Activated naive CD8-positive, alpha-beta T cell treated with anti-CD3 and anti-CD28 coated beads, Interleukin-2, amount 50 U/mL, for 24 hours (primary cell): ENCODE measurements around the gene CD151.

Experiments used
- ATAC-seq: fragments of 150-1000 bp; cut with Tn5 transposase; one replicate; pipeline ENCODE4 v1.10.0; 2021
- DNase-seq: peaks from one replicate; pipeline ENCODE4 v3.0.0; 2021
- H3K27ac Mint-ChIP-seq: one replicate; pipeline ENCODE4 v1.8.0; 2021; ENCODE audit warnings: mild to moderate bottlenecking, mixed read lengths
- H3K27me3 Mint-ChIP-seq: one replicate; pipeline ENCODE4 v1.8.0; 2021; ENCODE audit warnings: mixed read lengths
- H3K36me3 Mint-ChIP-seq: one replicate; pipeline ENCODE4 v1.8.0; 2021; ENCODE audit warnings: low read depth, mixed read lengths
- H3K4me1 Mint-ChIP-seq: one replicate; pipeline ENCODE4 v1.8.0; 2021; ENCODE audit warnings: mixed read lengths
- H3K4me3 Mint-ChIP-seq: one replicate; pipeline ENCODE4 v1.8.0; 2021; ENCODE audit warnings: mild to moderate bottlenecking, moderate library complexity, mixed read lengths
- H3K9me3 Mint-ChIP-seq: one replicate; pipeline ENCODE4 v1.8.0; 2021; ENCODE audit warnings: mixed read lengths

CD151 gene

GRCh38 chr11:858053-858761 lies 25.5 kb downstream of the CD151 start:
- no peak overlapping the region for H3K27ac Mint-ChIP-seq
- no peak overlapping the region for H3K4me3 Mint-ChIP-seq
- no peaks in the 10 kb centered on the region for H3K27me3 Mint-ChIP-seq
- DNase-seq (no peak), ATAC-seq (no peak)
- no peaks in the 10 kb centered on the region for H3K36me3 Mint-ChIP-seq
- H3K9me3 Mint-ChIP-seq, result no peaks in the 10 kb centered on the region
- no peaks in the 10 kb centered on the region for H3K4me1 Mint-ChIP-seq

- Mint-ChIP-seq H3K4me3 (no peak overlapping the region), H3K9me3 (no peaks in the 10 kb centered on the region), H3K27ac (no peak overlapping the region), H3K36me3 (no peaks in the 10 kb centered on the region), H3K4me1 (no peaks in the 10 kb centered on the region), H3K27me3 (no peaks in the 10 kb centered on the region)
- no peak for ATAC-seq
- DNase-seq, result no peak
Observed at GRCh38 chr11:858762-859339, 26.1 kb downstream of the CD151 start.

- DNase-seq (no peak), ATAC-seq (no peak)
- H3K36me3 Mint-ChIP-seq, result no peaks in the 10 kb centered on the region
- H3K4me1 Mint-ChIP-seq, result no peaks in the 10 kb centered on the region
- no peaks in the 10 kb centered on the region for H3K9me3 Mint-ChIP-seq
- H3K27me3 Mint-ChIP-seq, result no peaks in the 10 kb centered on the region
- no peak overlapping the region for H3K27ac Mint-ChIP-seq
- H3K4me3 Mint-ChIP-seq, result no peak overlapping the region
Observed at GRCh38 chr11:859394-860131, 26.8 kb downstream of the CD151 start.

GRCh38 chr11:860234-861104 lies 27.7 kb downstream of the CD151 start:
- Mint-ChIP-seq H3K27ac (no peak overlapping the region), H3K27me3 (no peaks in the 10 kb centered on the region), H3K36me3 (no peaks in the 10 kb centered on the region), H3K4me3 (no peak overlapping the region), H3K9me3 (no peaks in the 10 kb centered on the region), H3K4me1 (no peaks in the 10 kb centered on the region)
- ATAC-seq (no peak), DNase-seq (no peak)

- Mint-ChIP-seq H3K9me3 (no peaks in the 10 kb centered on the region), H3K4me1 (no peaks in the 10 kb centered on the region), H3K27me3 (no peaks in the 10 kb centered on the region), H3K27ac (no peak overlapping the region), H3K36me3 (no peaks in the 10 kb centered on the region), H3K4me3 (no peak overlapping the region)
- DNase-seq (no peak), ATAC-seq (no peak)
Observed at GRCh38 chr11:861105-861479, 28.3 kb downstream of the CD151 start.

DNA sequence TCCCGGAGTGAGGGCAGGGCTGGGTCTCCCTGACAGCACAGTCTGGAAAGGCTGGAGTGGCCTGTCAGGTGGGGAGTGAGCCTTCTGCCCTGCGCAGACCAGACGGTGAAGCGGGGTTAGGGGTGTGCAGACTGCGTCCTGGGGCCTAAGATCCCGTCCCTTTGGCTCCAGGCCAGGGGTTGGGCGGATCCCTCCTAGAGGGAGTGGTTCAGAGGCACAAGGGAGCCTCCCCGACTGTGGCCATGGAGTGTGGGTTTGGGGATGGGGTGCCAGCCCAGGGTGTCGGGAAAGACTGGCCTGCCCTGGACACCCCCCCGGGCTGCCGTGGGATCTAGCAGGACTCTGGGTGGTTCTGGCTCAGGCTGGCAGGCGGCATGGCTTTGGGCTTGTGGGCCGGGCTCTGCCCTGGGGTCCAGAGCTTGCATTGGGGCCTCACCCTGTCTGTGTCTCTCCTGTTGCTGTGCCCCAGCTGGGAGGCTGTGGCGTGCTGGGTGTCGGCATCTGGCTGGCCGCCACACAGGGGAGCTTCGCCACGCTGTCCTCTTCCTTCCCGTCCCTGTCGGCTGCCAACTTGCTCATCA lies 29.4 kb downstream of the CD151 start:
- DNase-seq (no peak), ATAC-seq (no peak)
- no peaks in the 10 kb centered on the region for H3K27me3 Mint-ChIP-seq
- no peak overlapping the region for H3K27ac Mint-ChIP-seq
- H3K9me3 Mint-ChIP-seq, result no peaks in the 10 kb centered on the region
- H3K4me1 Mint-ChIP-seq, result no peaks in the 10 kb centered on the region
- no peaks in the 10 kb centered on the region for H3K36me3 Mint-ChIP-seq
- H3K4me3 Mint-ChIP-seq, result no peak overlapping the region

DNA sequence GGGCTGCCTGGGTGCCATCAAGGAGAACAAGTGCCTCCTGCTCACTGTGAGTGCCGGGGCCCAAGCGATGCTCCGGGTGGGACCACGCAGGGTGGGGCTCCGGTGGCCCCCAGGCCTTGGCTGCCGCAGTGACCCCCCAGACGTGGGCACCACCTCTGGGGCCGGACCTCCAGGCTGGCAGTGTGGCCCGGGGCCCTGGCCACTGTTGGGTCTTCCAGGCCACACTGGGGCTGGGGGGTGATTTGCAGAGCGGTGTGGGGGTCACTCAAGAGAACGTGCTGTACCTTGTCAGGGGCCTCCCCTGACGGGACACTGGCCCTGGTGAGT lies 29.9 kb downstream of the CD151 start:
- Mint-ChIP-seq H3K36me3 (no peaks in the 10 kb centered on the region), H3K27ac (no peak overlapping the region)
- DNase-seq, result no peak

DNA sequence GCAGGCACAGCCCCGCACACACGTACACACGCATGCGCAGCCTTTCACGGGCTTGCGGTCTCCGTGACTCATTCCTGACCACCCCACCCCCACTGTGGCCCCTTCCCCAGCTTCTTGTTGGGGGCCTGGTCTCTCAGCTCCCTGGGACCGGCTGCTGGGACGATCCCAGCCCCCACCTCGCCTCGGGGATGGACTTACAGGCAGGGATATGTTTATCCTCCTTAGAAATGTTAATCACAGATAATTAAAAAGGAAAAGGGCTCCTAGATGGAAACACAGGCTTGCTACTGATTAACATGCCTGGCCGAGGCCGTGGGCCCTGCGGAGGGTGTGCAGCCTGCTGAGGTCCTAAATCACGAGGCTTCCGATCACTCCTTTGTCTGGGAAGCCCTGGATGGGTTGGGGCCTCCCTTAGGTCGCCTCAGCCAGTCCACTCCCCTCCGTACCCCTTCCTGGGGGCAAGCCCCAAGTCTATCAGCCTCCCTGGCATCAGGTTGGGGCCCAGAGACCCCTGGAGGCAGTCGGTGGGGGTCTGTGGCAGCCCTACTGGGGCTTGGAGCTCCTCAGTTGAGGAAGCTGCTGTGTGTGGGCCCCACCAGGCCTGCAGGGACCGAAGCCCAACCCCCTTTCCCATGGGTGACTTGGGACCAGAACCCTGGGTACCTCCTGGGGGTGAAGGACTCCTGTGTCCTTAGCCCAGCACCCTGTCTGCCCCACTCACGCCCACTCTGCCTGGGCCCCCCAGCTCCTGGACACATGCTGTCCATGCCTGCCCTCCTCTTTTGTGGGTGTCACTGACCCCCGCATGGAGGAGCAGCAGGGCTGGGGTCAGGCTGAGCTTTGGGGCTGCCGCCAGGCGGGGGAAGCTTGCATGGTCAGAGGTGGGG lies 30.5 kb downstream of the CD151 start:
- H3K36me3 Mint-ChIP-seq, result no peaks in the 10 kb centered on the region
- DNase-seq, result no peak
- no peak overlapping the region for H3K27ac Mint-ChIP-seq
- H3K27me3 Mint-ChIP-seq, result no peaks in the 10 kb centered on the region
- H3K9me3 Mint-ChIP-seq, result no peaks in the 10 kb centered on the region
- H3K4me3 Mint-ChIP-seq, result no peak overlapping the region
- no peak for ATAC-seq
- no peaks in the 10 kb centered on the region for H3K4me1 Mint-ChIP-seq

More for the DNA sequence above, 29.9 kb downstream of the CD151 start:
- Mint-ChIP-seq H3K9me3 (no peaks in the 10 kb centered on the region), H3K27me3 (no peaks in the 10 kb centered on the region), H3K4me1 (no peaks in the 10 kb centered on the region), H3K4me3 (no peak overlapping the region)
- no peak for ATAC-seq

GRCh38 chr11:863910-864827 lies 31.4 kb downstream of the CD151 start:
- Mint-ChIP-seq H3K9me3 (no peaks in the 10 kb centered on the region), H3K36me3 (no peaks in the 10 kb centered on the region), H3K27me3 (no peaks in the 10 kb centered on the region), H3K4me3 (no peak overlapping the region), H3K4me1 (no peaks in the 10 kb centered on the region), H3K27ac (no peak overlapping the region)
- ATAC-seq (no peak), DNase-seq (no peak)

DNA sequence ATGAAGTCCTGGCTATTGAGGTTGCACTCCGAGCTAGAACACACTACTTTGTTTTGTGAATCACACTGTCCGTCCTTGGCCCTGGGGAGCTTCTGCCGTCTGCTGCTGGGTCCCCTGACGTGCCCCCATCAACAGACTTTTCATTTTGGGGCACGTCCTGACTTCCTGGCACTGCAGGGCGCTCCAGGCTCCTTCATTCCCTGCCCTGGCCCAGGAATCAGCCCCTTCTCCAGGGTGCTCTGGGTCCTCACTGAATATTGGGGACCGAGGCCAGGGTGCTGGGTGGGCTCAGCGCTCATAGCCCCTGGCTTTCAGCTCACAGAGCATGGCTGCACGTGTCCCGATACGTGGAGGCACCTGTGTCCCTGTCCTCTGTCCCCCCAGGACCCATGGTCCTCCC lies 32.1 kb downstream of the CD151 start:
- Mint-ChIP-seq H3K27ac (no peak overlapping the region), H3K4me3 (no peak overlapping the region), H3K27me3 (no peaks in the 10 kb centered on the region), H3K4me1 (no peaks in the 10 kb centered on the region), H3K36me3 (no peaks in the 10 kb centered on the region), H3K9me3 (no peaks in the 10 kb centered on the region)
- no peak for ATAC-seq
- DNase-seq, result no peak

- Mint-ChIP-seq H3K27me3 (no peaks in the 10 kb centered on the region), H3K4me1 (no peaks in the 10 kb centered on the region), H3K4me3 (no peak overlapping the region), H3K9me3 (no peaks in the 10 kb centered on the region), H3K36me3 (no peaks in the 10 kb centered on the region), H3K27ac (no peak overlapping the region)
- ATAC-seq (no peak), DNase-seq (no peak)
Observed at GRCh38 chr11:865462-866430, 33.0 kb downstream of the CD151 start.

DNA sequence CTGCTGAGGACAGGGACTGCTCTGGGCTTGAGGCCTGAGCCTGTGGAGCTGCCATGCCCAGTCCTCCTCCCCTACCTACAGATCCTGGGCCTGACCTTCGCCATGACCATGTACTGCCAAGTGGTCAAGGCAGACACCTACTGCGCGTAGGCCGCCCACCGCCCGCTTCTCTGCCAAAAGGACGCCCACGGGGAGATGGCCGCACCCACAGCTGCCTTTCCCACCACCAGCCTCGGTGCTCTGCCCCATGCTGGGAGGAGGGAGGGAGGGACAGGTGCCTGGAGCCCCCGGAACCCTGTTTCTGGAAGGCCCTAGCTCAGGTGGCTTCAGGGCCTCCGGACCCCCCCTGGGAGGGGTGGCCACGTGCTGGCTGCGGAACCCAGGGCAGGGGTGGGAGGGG lies 33.7 kb downstream of the CD151 start:
- Mint-ChIP-seq H3K27me3 (no peaks in the 10 kb centered on the region), H3K36me3 (no peaks in the 10 kb centered on the region), H3K27ac (no peak overlapping the region), H3K4me3 (no peak overlapping the region), H3K9me3 (no peaks in the 10 kb centered on the region), H3K4me1 (no peaks in the 10 kb centered on the region)
- DNase-seq (no peak), ATAC-seq (no peak)
